Measurements from ENCODE around the gene ZP2.
"Not testable (repeated sequence)": the region's sequence is repeated elsewhere in the genome, so short reads cannot be mapped to it uniquely, and the experiment has no call there.

Gene ZP2

DNA sequence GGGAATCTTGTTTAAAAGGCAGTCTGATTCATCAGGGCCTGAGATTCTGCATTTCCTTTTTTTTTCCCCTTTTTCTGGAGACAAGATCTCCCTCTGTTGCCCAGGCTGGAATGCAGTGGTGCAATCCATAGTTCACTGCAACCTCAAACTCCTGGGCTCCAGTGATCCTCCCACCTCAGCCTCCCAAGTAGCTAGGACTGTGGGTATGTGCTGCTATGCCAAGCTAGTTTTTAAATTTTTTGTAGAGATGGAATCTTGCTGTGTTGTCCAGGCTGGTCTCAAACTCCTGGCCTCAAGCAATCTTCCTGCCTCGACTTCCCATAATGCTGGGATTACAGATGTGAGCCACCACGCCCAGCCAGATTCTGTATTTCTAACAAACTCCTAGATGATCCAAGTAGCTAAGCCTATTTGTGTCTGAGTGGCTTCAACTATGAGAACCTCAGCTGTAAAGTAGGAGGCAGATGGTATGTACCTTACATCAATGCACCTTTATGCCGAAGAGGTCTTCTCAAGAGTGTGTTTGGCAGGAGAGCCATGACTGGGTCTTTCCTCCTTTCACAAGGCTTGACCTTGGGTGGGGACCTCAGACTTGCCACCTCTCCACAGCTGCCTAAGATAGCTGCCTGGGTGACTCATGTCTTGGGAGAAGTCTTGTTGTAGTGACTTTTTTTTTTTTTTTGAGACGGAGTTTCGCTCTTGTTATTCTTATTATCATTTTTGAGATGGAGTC, 42.0 kb downstream of the ZP2 start:
- DNase-seq = no peak

DNA sequence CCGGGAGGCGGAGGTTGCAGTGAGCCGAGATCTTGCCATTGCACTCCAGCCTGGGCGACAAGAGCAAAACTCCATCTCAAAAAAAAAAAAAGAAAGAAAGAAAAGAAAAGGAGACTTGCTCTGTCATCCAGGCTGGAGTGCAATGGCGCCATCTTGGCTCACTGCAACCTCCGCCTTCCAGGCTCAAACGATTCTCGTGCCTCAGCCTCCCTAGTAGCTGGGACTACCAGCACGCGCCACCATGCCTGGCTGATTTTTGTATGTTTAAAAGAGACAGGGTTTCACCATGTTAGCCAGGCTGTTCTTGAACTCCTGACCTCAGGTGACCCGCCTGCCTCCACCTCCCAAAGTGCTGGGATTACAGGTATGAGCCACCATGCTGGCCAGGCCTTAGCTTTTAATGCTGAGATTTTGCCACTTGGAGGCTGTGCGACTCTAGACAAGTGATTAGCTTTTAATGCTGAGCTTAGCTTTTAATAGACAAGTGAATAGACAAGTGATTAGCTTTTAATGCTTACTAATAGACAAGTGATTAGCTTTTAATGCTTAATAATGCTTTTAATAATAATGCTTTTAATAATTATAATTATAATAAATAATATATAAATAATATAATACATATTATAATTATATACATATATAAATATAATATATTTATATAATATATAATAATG, 43.3 kb downstream of the ZP2 start:
- DNase-seq = no peak

DNA sequence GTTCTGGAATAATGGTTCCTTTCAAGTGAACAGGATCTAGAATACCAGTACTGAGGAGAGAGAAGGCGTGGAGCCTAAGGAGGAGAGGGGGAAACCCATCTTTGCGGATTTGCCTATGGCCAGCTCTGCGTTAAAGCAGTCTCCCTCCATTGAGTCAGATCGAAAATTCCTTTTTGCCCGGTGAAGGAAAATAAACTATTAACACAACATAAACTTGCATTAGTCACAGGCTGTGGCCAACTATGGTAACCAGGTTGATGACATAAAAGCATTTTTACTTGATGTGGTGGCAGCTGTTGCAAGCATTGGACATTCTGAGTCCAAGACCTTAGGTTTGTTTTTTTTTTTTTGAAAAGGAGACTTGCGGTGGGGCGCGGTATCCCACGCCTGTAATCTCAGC, 44.0 kb downstream of the ZP2 start:
- no peak for DNase-seq

DNA sequence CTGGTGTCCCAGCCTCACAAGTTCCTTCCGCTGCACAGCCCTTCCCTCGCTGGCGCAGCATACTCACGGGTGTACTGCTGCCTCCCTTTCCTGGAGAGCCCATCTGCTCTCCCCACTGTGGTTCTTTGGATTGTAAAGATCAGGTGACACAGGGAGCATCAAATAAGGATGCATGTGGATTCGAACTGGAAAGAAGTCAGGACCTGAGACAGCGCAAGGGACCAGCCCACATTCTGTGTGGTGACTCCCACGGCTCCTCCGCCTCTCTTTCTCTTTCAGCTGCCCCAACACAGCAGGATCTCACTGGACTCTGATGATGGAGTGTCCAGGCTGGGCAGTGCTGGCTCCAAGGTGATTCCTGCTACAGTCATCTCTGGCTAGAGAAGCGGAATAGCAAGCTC, 44.8 kb downstream of the ZP2 start:
- no peak for DNase-seq

DNA sequence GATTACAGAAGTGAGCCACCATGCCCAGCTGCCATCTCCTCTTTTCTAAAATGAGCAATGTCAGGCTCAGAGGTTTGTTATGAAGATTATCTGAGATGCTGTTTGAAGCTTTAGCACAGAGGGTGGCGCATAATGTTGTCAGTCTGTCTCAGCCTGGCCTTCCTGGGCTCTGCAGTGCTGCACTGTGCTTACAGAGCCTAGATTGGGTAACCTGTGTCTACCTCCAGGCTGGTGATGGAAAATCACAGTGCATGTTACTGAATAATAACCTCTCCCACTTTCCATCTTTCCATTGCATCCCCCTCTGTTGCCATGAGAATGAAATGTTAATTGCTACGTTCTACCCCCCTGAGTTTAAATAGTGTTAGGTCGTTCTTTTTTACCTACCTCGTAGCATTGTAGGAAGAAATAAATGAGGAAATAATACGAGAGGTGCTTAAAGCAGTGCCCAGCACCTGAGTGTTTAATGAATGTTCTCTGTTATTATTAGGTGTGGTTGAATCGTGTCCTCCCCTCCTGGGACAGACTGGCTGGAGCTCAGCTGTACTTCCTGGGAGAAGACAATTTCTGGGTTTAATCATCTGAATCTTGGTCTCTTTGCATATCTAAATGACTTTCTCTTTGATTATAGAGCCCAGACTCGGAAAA, 46.7 kb downstream of the ZP2 start:
- no peak for DNase-seq

DNA sequence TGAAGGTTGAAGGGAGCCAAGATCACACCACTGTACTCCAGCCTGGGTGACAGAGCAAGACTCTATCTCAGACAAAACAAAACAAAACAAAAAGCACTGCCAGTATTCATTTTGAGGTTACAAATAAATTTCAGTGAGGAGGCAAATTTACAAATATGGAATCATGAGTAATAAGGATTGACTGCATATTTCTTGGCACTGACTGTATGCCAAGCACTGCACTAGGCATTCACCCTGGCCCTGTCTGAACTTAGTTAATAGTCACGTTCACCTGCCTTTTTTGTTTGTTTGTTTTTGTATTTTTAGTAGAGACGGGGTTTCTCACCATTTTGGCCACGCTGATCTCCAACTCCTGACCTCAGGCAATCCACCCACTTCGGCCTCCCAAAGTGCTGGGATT, 47.8 kb downstream of the ZP2 start:
- no peak for DNase-seq

DNA sequence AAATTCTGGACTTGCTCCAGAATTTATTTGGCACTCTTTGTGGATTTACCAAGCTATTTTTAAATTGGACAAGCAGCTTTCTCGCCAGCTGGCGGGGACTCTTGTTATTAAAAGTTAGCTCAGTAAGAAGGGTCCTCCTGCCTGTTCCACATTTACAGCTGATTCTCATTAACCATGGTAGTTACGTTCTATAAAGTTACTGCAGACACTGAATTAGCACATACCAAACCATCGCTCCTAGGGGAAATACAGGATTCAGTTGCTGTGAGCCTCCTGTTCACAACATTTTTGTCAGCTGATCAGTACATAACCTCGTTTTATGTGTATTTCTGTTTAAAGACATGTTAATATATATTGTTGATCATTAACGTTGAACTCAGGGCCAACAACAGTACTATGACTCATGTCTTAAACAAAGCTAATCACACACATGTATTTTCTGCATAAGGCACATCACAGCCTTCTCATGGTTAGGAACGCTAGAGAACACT, 48.7 kb downstream of the ZP2 start:
- DNase-seq = no peak

DNA sequence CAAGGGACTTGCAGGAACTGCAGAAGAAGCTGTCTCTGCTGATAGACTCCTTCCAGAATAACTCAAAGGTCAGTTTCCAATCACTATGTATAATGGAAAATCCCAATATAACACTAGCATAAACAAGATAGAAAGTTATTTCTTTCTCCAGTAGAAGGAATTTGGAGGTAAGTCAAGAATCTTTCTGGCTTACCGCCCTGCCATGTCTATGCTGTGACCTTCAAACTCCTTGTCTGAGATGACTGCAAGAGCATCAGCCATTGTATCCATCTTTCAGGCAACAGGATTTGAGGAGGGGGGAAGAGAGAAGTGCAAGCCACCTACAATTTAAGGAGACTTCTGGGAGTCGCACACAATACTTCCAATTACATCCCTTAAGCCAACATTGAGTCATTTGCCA, 50.2 kb downstream of the ZP2 start:
- no peak for DNase-seq

DNA sequence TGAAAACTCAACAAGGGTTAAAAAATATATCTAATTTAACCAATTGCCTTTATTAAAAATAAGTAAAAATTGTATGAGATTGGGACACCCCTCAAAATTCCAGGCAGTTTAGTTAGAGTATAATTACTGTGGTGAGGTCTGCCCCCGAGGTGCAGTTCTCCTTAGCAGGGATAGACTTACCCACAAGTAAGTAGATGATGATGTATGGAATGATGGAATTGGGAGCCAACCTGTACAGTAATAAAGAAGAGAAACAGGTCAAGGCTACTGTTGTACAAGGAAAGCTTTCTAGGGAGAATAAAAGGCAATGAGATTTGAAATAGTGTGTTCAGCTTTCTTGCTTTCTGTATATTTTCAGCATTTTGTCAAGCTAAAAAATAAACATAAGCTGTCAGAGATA, 51.1 kb downstream of the ZP2 start:
- no peak for DNase-seq

DNA sequence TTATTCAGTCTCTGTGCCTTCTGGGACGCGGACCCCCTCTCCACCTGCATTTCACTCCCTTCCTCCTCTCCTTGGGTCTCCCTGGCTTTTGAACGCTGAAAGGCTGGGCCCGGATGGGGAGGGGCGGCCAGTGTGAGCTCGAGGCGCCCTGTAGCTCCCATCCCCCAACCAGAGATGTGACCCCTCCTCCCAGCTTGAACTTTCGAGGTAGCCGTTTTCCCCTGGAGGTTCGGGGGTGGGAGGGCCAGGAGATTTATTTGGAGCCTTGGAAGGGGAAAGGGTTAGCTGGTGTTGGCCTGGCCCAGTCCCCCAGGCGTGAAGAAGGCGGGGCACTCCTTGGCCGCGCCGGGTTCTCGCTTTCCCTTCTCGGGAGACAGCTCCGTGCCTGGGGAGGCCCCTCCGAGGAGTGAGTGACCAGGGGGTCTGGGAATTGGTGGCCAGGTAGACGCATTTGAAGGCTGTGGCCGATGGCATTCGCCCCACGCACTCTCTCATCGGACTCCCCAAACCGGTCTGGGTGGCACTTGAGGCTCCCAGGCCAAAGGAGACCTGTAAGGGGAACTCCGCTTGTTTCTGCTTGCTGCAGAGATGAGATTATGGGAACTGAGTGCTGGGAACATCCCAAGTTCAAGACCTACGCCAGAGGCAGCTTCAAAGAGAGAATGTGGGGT, 52.0 kb downstream of the ZP2 start:
- DNase-seq = no peak

DNA sequence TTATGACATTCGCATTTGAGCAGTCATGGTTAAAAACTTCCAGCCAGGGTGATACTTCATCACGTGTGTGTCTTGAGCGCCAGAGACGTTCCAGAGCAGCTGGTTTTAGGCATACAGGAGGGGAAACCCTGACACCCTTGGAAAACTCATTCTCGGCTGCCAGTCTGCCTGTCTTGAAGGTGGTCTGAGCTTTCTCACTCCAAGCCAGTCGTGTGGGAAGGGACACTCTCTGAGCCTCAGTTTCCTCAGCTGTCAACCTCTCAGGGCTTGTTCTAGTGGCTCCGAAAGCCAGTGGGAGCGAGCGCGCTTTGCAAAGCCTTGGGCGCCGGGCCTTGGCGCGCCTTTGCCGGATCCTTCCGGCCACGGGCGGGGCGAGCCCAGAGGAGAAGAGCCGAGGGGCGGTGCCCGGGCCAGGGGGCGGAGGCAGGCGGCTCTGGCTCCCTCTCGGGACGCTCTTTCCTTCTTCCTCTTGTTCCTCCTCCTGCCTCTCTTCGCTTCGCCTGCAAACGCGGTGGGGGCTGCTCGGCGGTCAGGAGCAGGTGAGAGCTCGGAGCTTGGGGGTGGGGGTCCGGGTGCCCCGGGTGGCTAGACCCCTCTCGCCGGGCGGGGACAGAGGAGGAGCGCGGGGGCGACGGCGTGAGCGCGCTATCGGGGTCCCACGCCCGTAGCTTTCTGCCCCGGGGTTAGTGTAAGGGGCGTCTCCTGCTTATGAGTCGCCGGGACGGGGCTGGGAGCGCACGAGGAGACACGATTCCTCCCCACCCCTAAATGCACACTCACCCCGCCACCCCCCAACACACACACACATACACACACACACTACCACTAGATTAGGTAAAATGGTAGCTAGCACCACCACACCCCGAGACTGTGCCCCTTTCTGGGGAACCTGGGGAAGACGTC, 52.9 kb downstream of the ZP2 start, which contains the start of gene LDAF1:
Gene LDAF1, plus strand, starts transcription at position 467 of the 903 bp plus-strand sequence. CDS start 2,509 bp downstream, outside the sequence.
- peak; percentile 9 to 77 (median 58) for DNase-seq

DNA sequence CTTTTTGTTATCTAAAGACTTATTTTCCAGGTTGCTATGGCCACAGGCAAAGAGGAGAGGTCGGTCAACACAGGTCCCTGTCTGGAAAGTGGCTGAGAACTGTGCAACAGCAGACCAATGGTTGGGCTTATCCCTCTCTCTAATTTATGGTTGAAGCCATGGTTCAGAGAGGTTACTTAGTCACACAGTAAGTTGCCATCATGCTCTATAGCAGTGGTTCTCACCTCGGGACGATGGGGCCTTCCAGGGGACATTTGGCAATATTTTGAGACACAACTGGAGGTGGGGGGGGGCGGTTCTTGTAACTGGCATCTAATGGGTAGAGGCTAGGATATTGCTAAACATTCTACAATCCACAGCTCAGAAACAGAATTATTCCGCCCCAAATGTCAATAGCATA, 53.7 kb downstream of the ZP2 start:
- DNase-seq = no peak

DNA sequence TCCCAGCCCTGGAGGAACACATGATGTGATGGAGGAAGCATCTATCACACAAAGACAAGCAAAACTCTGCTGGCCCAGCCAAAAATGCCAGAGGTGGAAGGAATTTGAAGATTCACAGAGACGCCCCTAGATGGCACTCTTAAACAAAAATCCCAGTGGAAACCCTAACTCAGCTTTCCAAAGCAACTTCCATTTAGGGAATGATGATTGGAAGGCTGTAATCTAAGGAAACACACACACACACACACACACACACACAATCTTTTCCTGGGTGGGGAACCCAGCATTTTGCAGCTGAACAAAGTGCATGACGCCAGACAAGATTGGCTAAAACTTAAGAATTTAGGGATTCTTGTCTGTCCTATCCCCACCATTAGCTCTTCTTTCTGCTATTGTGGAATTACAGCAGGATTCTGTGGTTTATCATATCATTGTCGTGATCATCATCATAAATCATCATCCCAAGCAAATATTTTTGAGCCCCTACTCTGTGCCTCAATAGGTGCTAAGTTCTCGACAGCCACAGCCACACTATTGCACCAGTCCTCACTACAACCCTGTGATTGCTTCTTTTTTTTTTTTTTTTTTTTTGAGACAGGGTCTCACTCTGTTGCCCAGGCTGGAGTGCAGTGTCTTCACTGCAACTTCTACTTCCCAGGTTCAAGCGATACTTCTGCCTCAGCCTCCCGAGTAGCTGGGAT, 54.5 kb downstream of the ZP2 start:
- DNase-seq = no peak

DNA sequence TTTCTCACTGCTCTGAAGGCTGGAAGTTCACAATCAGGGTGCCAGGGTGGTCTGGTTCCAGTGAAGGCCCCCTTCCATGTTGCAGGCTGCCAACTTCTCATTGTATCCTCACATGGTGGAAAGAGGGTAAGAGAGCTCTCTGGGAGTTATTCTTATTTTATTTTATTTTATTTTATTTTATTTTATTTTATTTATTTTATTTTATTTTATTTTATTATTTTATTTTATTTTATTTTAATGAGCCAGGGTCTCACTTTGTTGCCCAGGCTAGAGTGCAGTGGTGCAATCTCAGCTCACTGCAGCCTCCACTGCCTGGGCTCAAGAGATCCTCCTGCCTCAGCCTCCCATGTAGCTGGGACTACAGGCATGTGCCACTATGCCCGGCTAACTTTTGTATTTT, 55.4 kb downstream of the ZP2 start:
- DNase-seq = not testable (repeated sequence)

DNA sequence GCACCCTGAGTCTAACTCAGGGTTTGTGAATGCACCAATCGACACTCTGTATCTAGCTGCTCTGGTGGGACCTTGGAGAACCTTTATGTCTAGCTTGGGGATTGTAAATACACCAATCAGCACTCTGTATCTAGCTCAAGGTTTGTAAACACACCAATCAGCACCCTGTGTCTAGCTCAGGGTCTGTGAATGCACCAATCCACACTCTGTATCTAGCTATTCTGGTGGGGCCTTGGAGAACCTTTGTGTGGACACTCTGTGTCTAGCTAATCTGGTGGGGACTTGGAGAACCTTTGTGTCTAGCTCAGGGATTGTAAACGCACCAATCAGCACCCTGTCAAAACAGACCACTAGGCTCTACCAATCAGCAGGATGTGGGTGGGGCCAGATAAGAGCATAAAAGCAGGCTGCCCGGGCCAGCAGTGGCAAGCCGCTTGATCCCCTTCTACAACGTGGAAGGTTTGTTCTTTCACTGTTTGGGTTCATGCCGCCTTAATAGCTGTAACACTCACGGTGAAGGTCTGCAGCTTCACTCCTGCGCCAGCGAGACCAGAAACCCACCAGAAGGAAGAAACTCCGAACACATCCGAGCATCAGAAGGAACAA, 58.1 kb downstream of the ZP2 start:
- not testable (repeated sequence) for DNase-seq

DNA sequence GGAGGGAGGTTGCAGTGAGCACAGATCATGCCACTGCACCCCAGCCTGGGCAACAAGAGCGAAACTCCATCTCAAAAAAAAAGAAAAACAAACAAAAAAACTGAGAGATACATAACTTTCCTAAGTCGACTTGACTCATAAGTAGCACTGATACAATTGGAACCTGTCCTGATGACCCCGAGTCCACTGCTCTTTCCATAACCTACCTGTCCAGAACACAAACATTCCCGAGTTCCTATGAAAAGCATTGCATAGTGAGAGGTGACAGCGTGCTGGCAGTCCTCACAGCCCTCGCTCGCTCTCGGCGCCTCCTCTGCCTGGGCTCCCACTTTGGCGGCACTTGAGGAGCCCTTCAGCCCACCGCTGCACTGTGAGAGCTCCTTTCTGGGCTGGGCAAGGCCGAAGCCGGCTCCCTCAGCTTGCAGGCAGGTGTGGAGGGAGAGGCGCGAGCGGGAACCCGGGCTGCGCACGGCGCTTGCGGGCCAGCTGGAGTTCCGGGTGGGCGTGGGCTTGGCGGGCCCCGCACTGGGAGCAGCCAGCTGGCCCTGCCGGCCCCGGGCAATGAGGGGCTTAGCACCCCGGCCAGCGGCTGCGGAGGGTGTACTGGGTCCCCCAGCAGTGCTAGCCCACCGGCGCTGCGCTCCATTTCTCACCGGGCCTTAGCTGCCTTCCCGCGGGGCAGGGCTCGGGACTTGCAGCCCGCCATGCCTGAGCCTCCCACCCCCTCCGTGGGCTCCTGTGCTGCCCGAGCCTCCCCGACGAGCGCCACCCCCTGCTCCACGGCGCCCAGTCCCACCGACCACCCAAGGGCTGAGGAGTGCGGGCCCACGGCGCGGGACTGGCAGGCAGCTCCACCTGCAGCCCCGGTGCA, 59.0 kb downstream of the ZP2 start:
- not testable (repeated sequence) for DNase-seq

DNA sequence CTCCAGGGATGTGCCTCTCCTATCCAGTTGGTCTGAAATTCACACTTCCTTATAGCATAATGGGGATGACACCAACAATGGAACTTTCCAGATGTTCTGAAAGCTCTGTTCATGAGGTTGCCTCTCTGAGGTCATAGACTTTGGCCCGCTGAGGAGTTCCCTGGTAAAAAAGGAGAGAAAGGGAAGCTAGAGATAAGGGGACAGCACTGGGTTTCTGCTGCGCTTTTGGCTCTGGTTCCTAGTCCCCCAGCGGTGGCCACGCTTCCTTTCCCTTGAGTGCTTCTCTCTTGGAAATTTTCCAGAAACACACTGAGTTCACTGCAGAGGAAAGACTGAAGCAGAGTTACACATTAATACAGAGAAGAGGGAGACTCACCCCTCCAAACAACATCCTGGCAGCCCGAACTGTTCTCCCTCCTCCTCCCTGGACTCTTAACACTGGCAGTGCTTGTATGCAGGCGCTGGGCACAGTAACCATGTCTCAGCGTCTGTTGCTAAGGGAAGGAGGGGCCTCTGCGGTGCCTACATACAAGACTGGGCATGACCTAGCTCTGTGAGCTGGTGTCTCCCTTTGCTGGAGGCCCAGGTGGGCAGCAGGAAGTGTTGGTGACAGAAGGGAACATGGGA, 60.9 kb downstream of the ZP2 start, which contains the start of gene DNAH3:
Gene DNAH3, minus strand, starts transcription at position 472 of the 627 bp plus-strand sequence. CDS start 527 bp downstream, outside the sequence.
- no peak for DNase-seq

Measured in activated naive CD4-positive, alpha-beta T cell (primary cell).